ENCODE results near the gene MYH7.

The MYH7 gene

GRCh38 chr14:23443411-23443812, 8.0 kb upstream of the MYH7 start:
- Histone ChIP-seq H3K4me1 (ENCODE audit: control insufficient read depth, insufficient read depth, low read length) (no peaks in the 10 kb centered on the region), H3K4me3 (ENCODE audit: low read depth, low read length) (no peak overlapping the region), H3K9me3 (ENCODE audit: control insufficient read depth, insufficient read depth, low read depth, low read length) (no peaks in the 10 kb centered on the region), H3K36me3 (ENCODE audit: control insufficient read depth in 2 of 2, insufficient read depth in 1 of 2, low read length in 2 of 2) (no peaks in the 10 kb centered on the region), H3K27ac (ENCODE audit: extremely low read depth, low read depth, low read length) (no peak overlapping the region)
- peak; percentile 80 for TF ChIP-seq ZNF341 (tag by site-specific recombination; IDR thresholded peaks at IDR 0.05; ENCODE audit: low read depth)
- no peak for TF ChIP-seq ZNF837 (tag by site-specific recombination; IDR thresholded peaks at IDR 0.05)
- POLR2A ChIA-PET = interaction anchor here (1.1 kb wide), 1 partner anchor 28 kb away, joined by 5 read pairs; no protein-coding TSS in a partner anchor
- CTCF ChIA-PET = no interaction called here

- CTCF ChIA-PET = interaction anchor here (0.9 kb wide), 1 partner anchor 116 kb away, joined by 3 read pairs; no protein-coding TSS in a partner anchor
- H3K36me3 ChIP-seq (ENCODE audit: control insufficient read depth in 2 of 2, insufficient read depth in 1 of 2, low read length in 2 of 2) = no peaks in the 10 kb centered on the region
- H3K9me3 ChIP-seq (ENCODE audit: control insufficient read depth, insufficient read depth, low read depth, low read length) = no peaks in the 10 kb centered on the region
- H3K27ac ChIP-seq (ENCODE audit: extremely low read depth, low read depth, low read length) = no peak overlapping the region
- no peak overlapping the region for H3K4me3 ChIP-seq (ENCODE audit: low read depth, low read length)
- TF ChIP-seq ZNF560 (tag by site-specific recombination; IDR thresholded peaks at IDR 0.05; ENCODE audit: borderline replicate concordance) (no peak), GLIS1 (tag by site-specific recombination; IDR thresholded peaks at IDR 0.05) (no peak), ZNF621 (tag by site-specific recombination; IDR thresholded peaks at IDR 0.05) (no peak)
- no peaks in the 10 kb centered on the region for H3K4me1 ChIP-seq (ENCODE audit: control insufficient read depth, insufficient read depth, low read length)
- POLR2A ChIA-PET = interaction anchor here (1.1 kb wide), 1 partner anchor 29 kb away, joined by 5 read pairs; no protein-coding TSS in a partner anchor
Observed at GRCh38 chr14:23442721-23443356, 7.4 kb upstream of the MYH7 start.

GRCh38 chr14:23441076-23441475, 5.6 kb upstream of the MYH7 start:
- Histone ChIP-seq H3K4me1 (ENCODE audit: control insufficient read depth, insufficient read depth, low read length) (no peaks in the 10 kb centered on the region), H3K9me3 (ENCODE audit: control insufficient read depth, insufficient read depth, low read depth, low read length) (no peaks in the 10 kb centered on the region), H3K4me3 (ENCODE audit: low read depth, low read length) (no peak overlapping the region), H3K27ac (ENCODE audit: extremely low read depth, low read depth, low read length) (no peak overlapping the region), H3K36me3 (ENCODE audit: control insufficient read depth in 2 of 2, insufficient read depth in 1 of 2, low read length in 2 of 2) (no peaks in the 10 kb centered on the region)
- TF ChIP-seq ZNF175 (tag by site-specific recombination; IDR thresholded peaks at IDR 0.05) = no peak
- no peak for TF ChIP-seq ZNF416 (tag by site-specific recombination; IDR thresholded peaks at IDR 0.05)
- no peak for TF ChIP-seq ZNF449 (tag by site-specific recombination; IDR thresholded peaks at IDR 0.05)
- no peak for TF ChIP-seq ZNF555 (tag by site-specific recombination; conservative IDR thresholded peaks at IDR 0.05)
- no peak for TF ChIP-seq KLF16 (tag by site-specific recombination; IDR thresholded peaks at IDR 0.05)
- no peak for TF ChIP-seq ZNF510 (tag by site-specific recombination; IDR thresholded peaks at IDR 0.05; ENCODE audit: insufficient replicate concordance)
- ChIA-PET CTCF (no interaction called here), POLR2A (no interaction called here)

- Histone ChIP-seq H3K4me3 (ENCODE audit: low read depth, low read length) (no peak overlapping the region), H3K36me3 (ENCODE audit: control insufficient read depth in 2 of 2, insufficient read depth in 1 of 2, low read length in 2 of 2) (no peaks in the 10 kb centered on the region), H3K4me1 (ENCODE audit: control insufficient read depth, insufficient read depth, low read length) (no peaks in the 10 kb centered on the region), H3K9me3 (ENCODE audit: control insufficient read depth, insufficient read depth, low read depth, low read length) (no peaks in the 10 kb centered on the region), H3K27ac (ENCODE audit: extremely low read depth, low read depth, low read length) (no peak overlapping the region)
- ChIA-PET CTCF (interaction anchor here (0.6 kb wide), 1 partner anchor 381 kb away, joined by 3 read pairs; no protein-coding TSS in a partner anchor), POLR2A (no interaction called here)
- no peak for TF ChIP-seq KLF16 (tag by site-specific recombination; IDR thresholded peaks at IDR 0.05)
- no peak for TF ChIP-seq MYNN (tag by site-specific recombination; IDR thresholded peaks at IDR 0.05; ENCODE audit: borderline replicate concordance)
- no peak for TF ChIP-seq ZNF175 (tag by site-specific recombination; IDR thresholded peaks at IDR 0.05)
- no peak for TF ChIP-seq ZNF626 (tag by site-specific recombination; IDR thresholded peaks at IDR 0.05)
- TF ChIP-seq ZNF133 (tag by site-specific recombination; IDR thresholded peaks at IDR 0.05) = no peak
- no peak for TF ChIP-seq ZSCAN16 (tag by site-specific recombination; IDR thresholded peaks at IDR 0.05)
- TF ChIP-seq ZNF639 (tag by site-specific recombination; IDR thresholded peaks at IDR 0.05) = no peak
- TF ChIP-seq IKZF3 (tag by site-specific recombination; IDR thresholded peaks at IDR 0.05) = no peak
Observed at GRCh38 chr14:23439107-23439835, 3.8 kb upstream of the MYH7 start.

All from HEK293 (cell line).